Measurements from ENCODE around the gene LRP10. TPM values are rescaled to one million over a fixed set of nuclear protein-coding genes. Genes with fewer than 3 reads are reported as not detected.
"Not testable (repeated sequence)": the region's sequence is repeated elsewhere in the genome, so short reads cannot be mapped to it uniquely, and the experiment has no call there.

LRP10 gene
- polyA plus RNA-seq, 2 of the 4 experiments (the other 2 are of a cell fraction), result 57.2 to 74.3 TPM

GRCh38 chr14:22907429-22907828 lies 35.9 kb downstream of the LRP10 start:
- Histone ChIP-seq H3K4me2 (no peak overlapping the region), H3K27ac (no peak overlapping the region), H3K4me3 (no peak overlapping the region), H3K4me1 (no peaks in the 10 kb centered on the region), H3K9me3 (no peaks in the 10 kb centered on the region)
- ATAC-seq, result no peak
- ChIA-PET POLR2A (interaction anchor here (0.7 kb wide), 1 partner anchor 84 kb away, joined by 3 read pairs; no protein-coding TSS in a partner anchor), CTCF (interaction anchor here (1.0 to 14.6 kb wide), 7 partner anchors 6 to 337 kb away, joined by 3 to 118 read pairs (median 3); no protein-coding TSS in a partner anchor)
- DNase-seq (ENCODE audit: low read depth in 1 of 2, low spot score in 1 of 2), result no peak
- FAIRE-seq, result no peak
- TF ChIP-seq E2F6 (IDR thresholded peaks at IDR 0.05; ENCODE audit: borderline replicate concordance, low read depth), result no peak
- TF ChIP-seq HOXA7 (CRISPR knock-in tag; IDR thresholded peaks at IDR 0.05), result no peak
- TF ChIP-seq BHLHE40 (IDR thresholded peaks at IDR 0.05; ENCODE audit: low read depth, low read length), result no peak
- no peak for TF ChIP-seq HEYL (CRISPR knock-in tag; IDR thresholded peaks at IDR 0.05)
- no peak for TF ChIP-seq MAZ (IDR thresholded peaks at IDR 0.05; ENCODE audit: borderline replicate concordance, low read depth, low read length)
- no peak for TF ChIP-seq CHD2 (IDR thresholded peaks at IDR 0.05; ENCODE audit: low read length, partially characterized antibody)
- no peak for TF ChIP-seq RARB (CRISPR knock-in tag; IDR thresholded peaks at IDR 0.05)
- TF ChIP-seq EHF (CRISPR knock-in tag; IDR thresholded peaks at IDR 0.05), result no peak
- TF ChIP-seq CTCF (IDR thresholded peaks at IDR 0.05), result no peak
- TF ChIP-seq SMC3 (IDR thresholded peaks at IDR 0.05), result no peak
- no peak for TF ChIP-seq KDM5A (IDR thresholded peaks at IDR 0.05)
- TF ChIP-seq RAD21 (conservative IDR thresholded peaks at IDR 0.05 in 1 of 2, IDR thresholded peaks at IDR 0.05 in 1 of 2), result no peak
- 93% methylated on average over 3 of the region's 3 CpGs for WGBS (ENCODE audit: missing lambda C conversion rate)

- Histone ChIP-seq H3K27ac (no peak overlapping the region), H3K4me3 (no peak overlapping the region), H3K4me1 (no peaks in the 10 kb centered on the region), H3K9me3 (no peaks in the 10 kb centered on the region), H3K4me2 (no peak overlapping the region)
- no peak for TF ChIP-seq KDM5A (IDR thresholded peaks at IDR 0.05)
- TF ChIP-seq BCL3 (IDR thresholded peaks at IDR 0.05), result no peak
- TF ChIP-seq ZNF302 (CRISPR knock-in tag; IDR thresholded peaks at IDR 0.05), result no peak
- no peak for TF ChIP-seq BHLHE40 (IDR thresholded peaks at IDR 0.05; ENCODE audit: low read depth, low read length)
- TF ChIP-seq JUN (IDR thresholded peaks at IDR 0.05), result no peak
- no peak for TF ChIP-seq ESRRA (IDR thresholded peaks at IDR 0.05; ENCODE audit: borderline replicate concordance, low read length)
- no peak for TF ChIP-seq NR3C1 (IDR thresholded peaks at IDR 0.05)
- no peak for TF ChIP-seq TFCP2L1 (CRISPR knock-in tag; IDR thresholded peaks at IDR 0.05)
- no peak for TF ChIP-seq CHD2 (IDR thresholded peaks at IDR 0.05; ENCODE audit: low read length, partially characterized antibody)
- no peak for TF ChIP-seq TP53 (CRISPR knock-in tag; IDR thresholded peaks at IDR 0.05)
- DNase-seq (ENCODE audit: low read depth in 1 of 2, low spot score in 1 of 2) (no peak), ATAC-seq (no peak), FAIRE-seq (no peak)
- ChIA-PET POLR2A (interaction anchor here (0.7 kb wide), 1 partner anchor 397 kb away, joined by 4 read pairs; no protein-coding TSS in a partner anchor), CTCF (interaction anchor here (1.0 to 14.6 kb wide), 3 partner anchors 8 to 338 kb away, joined by 3 to 118 read pairs (median 5); no protein-coding TSS in a partner anchor)
- WGBS (ENCODE audit: missing lambda C conversion rate), result 95% methylated on average over 8 of the region's 8 CpGs
Measured at GRCh38 chr14:22908601-22909000, 37.1 kb downstream of the LRP10 start.

GRCh38 chr14:22910916-22911315 lies 39.4 kb downstream of the LRP10 start:
- H3K4me1 ChIP-seq, result no peaks in the 10 kb centered on the region
- no peak for ATAC-seq
- no peaks in the 10 kb centered on the region for H3K9me3 ChIP-seq
- no peak for TF ChIP-seq PHF8 (IDR thresholded peaks at IDR 0.05; ENCODE audit: borderline replicate concordance, low read depth)
- no peak for TF ChIP-seq CBX8 (IDR thresholded peaks at IDR 0.05)
- no peak for TF ChIP-seq HEYL (CRISPR knock-in tag; IDR thresholded peaks at IDR 0.05)
- no peak overlapping the region for H3K4me2 ChIP-seq
- H3K4me3 ChIP-seq, result no peak overlapping the region
- H3K27ac ChIP-seq, result no peak overlapping the region
- 85% methylated on average over 5 of the region's 5 CpGs for WGBS (ENCODE audit: missing lambda C conversion rate)
- ChIA-PET CTCF (interaction anchor here (1.2 to 14.6 kb wide), 5 partner anchors 10 to 56 kb away, joined by 3 to 118 read pairs (median 4); no protein-coding TSS in a partner anchor), POLR2A (no interaction called here)
- no peak for FAIRE-seq
- DNase-seq (ENCODE audit: low read depth in 1 of 2, low spot score in 1 of 2), result no peak

GRCh38 chr14:22914836-22915235 lies 43.3 kb downstream of the LRP10 start:
- CTCF ChIA-PET, result interaction anchor here (0.6 to 14.6 kb wide), 5 partner anchors 9 to 358 kb away, joined by 3 to 118 read pairs (median 4); no protein-coding TSS in a partner anchor

More at GRCh38 chr14:22914836-22915235, 43.3 kb downstream of the LRP10 start:
- H3K4me1 ChIP-seq; H3K4me3 ChIP-seq; H3K9me3 ChIP-seq; H3K4me2 ChIP-seq; POLR2A ChIA-PET; FAIRE-seq; ATAC-seq; DNase-seq (ENCODE audit: low read depth in 1 of 2, low spot score in 1 of 2); H3K27ac ChIP-seq: not testable (repeated sequence)
- 97% methylated on average over 3 of the region's 4 CpGs for WGBS (ENCODE audit: missing lambda C conversion rate)

All from A549 (cell line).